CD4-positive, alpha-beta memory T cell (primary cell): Measurements from ENCODE around the gene RPA3. TPM values are rescaled to one million over a fixed set of nuclear protein-coding genes. Genes with fewer than 3 reads are reported as not detected.

Source experiments
- CTCF ChIA-PET: fragments of 350-600 bp; sonication (Branson Sonifier 250); formaldehyde crosslinking; loops from one replicate; lab custom pipeline; 2021; ENCODE audit warnings: inconsistent platforms; ENCODE audit not compliant: partially characterized antibody; lab: Charles Lee
- POLR2A ChIA-PET: fragments of 350-600 bp; sonication (Branson Sonifier 250); formaldehyde crosslinking; loops from one replicate; lab custom pipeline; 2021; ENCODE audit not compliant: partially characterized antibody; lab: Charles Lee
- DNase-seq, 5 donors: peaks; one replicate each; pipeline versions ENCODE4 v3.0.0 to v3.0.0-alpha.2; 2020 to 2022; ENCODE audit warnings: mixed read lengths in 1 of 5
- H3K27ac ChIP-seq: one replicate; pipeline ENCODE4 v1.7.0; 2013; ENCODE audit warnings: low read depth, low read length
- H3K27me3 ChIP-seq: 2 replicates; pipeline ENCODE4 v1.7.0; 2013; ENCODE audit warnings: mild to moderate bottlenecking, low read length, moderate library complexity; ENCODE audit not compliant: insufficient read depth
- H3K36me3 ChIP-seq: 2 replicates; pipeline ENCODE4 v1.7.0; 2013; ENCODE audit warnings: mild to moderate bottlenecking, low read length, moderate library complexity; ENCODE audit not compliant: insufficient read depth
- H3K4me1 ChIP-seq: 2 replicates; pipeline ENCODE4 v1.7.0; 2013; ENCODE audit warnings: mild to moderate bottlenecking, low read length, moderate library complexity; ENCODE audit not compliant: insufficient read depth
- H3K4me3 ChIP-seq, 2 donors: one replicate each; pipeline ENCODE4 v1.7.0; 2013; ENCODE audit warnings: low read length in 2 of 2, mild to moderate bottlenecking in 1 of 2
- H3K9me3 ChIP-seq, 2 donors: one replicate each; pipeline ENCODE4 v1.7.0; 2013; ENCODE audit warnings: low read length in 2 of 2, control low read depth in 1 of 2; ENCODE audit not compliant: control insufficient read depth in 1 of 2
- H3K27ac Mint-ChIP-seq, 7 donors: one replicate each; pipeline ENCODE4 v1.8.0; 2020 to 2021; ENCODE audit warnings: mixed read lengths in 7 of 7, mild to moderate bottlenecking in 6 of 7, inconsistent platforms in 3 of 7, moderate library complexity in 3 of 7
- H3K27me3 Mint-ChIP-seq, 2 donors: one replicate each; pipeline ENCODE4 v1.8.0; 2020 to 2021; ENCODE audit warnings: mixed read lengths in 2 of 2
- H3K36me3 Mint-ChIP-seq, 2 donors: one replicate each; pipeline ENCODE4 v1.8.0; 2020 to 2021; ENCODE audit warnings: mixed read lengths in 2 of 2, inconsistent platforms in 1 of 2, mild to moderate bottlenecking in 1 of 2
- H3K4me1 Mint-ChIP-seq, 4 donors: one replicate each; pipeline ENCODE4 v1.8.0; 2020 to 2021; ENCODE audit warnings: mixed read lengths in 4 of 4, mild to moderate bottlenecking in 1 of 4
- H3K4me3 Mint-ChIP-seq, 8 donors: one replicate each; pipeline ENCODE4 v1.8.0; 2020 to 2021; ENCODE audit warnings: mixed read lengths in 8 of 8, mild to moderate bottlenecking in 7 of 8, moderate library complexity in 6 of 8, inconsistent platforms in 3 of 8
- H3K9me3 Mint-ChIP-seq, 8 donors: one replicate each; pipeline ENCODE4 v1.8.0; 2020 to 2021; ENCODE audit warnings: mixed read lengths in 8 of 8, mild to moderate bottlenecking in 5 of 8, inconsistent platforms in 3 of 8, moderate library complexity in 1 of 8
- intact Hi-C: fragments of 100-400 bp; cut with micrococcal nuclease; formaldehyde crosslinking; loops from one replicate; pipeline ENCODE4 v1.15.1; 2023
- polyA plus RNA-seq, 2 donors: library from polyadenylated mRNA; unstranded; fragments of 300-500 nt; fragmentation: Illumina TruSeq; gene quantifications; one replicate each; pipeline ENCODE4 v1.2.3, GENCODE V29; 2021
- total RNA-seq, 2 experiments: library from RNA; stranded (reverse); gene quantifications; one replicate each; pipeline ENCODE4 v1.2.3, GENCODE V29; 2021

RPA3 gene
- total and polyA plus RNA-seq, 4 experiments from 2014 or later = 31.2 to 96.6 (median 63.6) TPM

DNA sequence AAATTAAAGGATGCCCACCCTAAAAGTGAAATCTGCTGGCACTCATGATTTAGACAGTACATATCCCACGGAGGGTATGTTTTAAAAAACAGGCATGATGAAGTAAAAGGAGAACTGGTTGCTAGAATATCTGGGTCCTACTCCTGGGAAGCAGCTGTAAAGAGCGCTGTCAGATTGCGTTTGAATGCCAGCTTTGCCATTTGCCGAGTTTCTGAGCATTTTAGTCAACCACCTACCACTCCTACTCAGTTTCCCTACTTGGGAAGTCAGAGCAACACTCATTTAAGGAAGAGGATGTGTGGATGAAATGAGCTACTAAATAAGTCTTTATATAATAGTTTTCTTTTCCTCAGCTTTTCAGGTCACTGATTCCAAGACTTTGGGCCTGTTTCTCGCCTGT, 79.0 kb downstream of the RPA3 start:
- Mint-ChIP-seq H3K27ac (peak overlapping the region; percentile 95 to 99 (median 99)), H3K27me3 (no peaks in the 10 kb centered on the region)

GRCh38 chr7:7630626-7631329, 87.6 kb downstream of the RPA3 start:
- H3K27me3 Mint-ChIP-seq = no peaks in the 10 kb centered on the region

More for the DNA sequence above, 79.0 kb downstream of the RPA3 start:
- Histone ChIP-seq H3K4me1 (peaks cover 28% of the 10 kb centered on the region), H3K36me3 (peaks cover 4% of the 10 kb centered on the region), H3K27ac (peak overlapping the region; percentile 91), H3K9me3 (no peaks in the 10 kb centered on the region), H3K27me3 (no peaks in the 10 kb centered on the region), H3K4me3 (peak overlapping the region; percentile 79 to 97)
- Mint-ChIP-seq H3K4me3 (peak overlapping the region; percentile 91 to 98 (median 96)), H3K36me3 (peaks cover 22 to 45% of the 10 kb centered on the region in 2 donors), H3K9me3 (peaks cover 0 to 2% (median 0%) of the 10 kb centered on the region in 8 donors), H3K4me1 (peaks cover 22 to 56% (median 38%) of the 10 kb centered on the region in 4 donors)
- ChIA-PET CTCF (interaction anchor here (0.8 to 2.8 kb wide), 3 partner anchors 42 to 457 kb away, joined by 3 to 14 read pairs (median 5); partner anchors contain the start of gene C1GALT1), POLR2A (interaction anchor here (0.7 to 2.6 kb wide), 10 partner anchors 17 to 559 kb away, joined by 3 to 54 read pairs (median 4); partner anchors contain the start of genes C1GALT1 and GLCCI1)
- intact Hi-C loops = no loop called here
- DNase-seq = no peak

DNA sequence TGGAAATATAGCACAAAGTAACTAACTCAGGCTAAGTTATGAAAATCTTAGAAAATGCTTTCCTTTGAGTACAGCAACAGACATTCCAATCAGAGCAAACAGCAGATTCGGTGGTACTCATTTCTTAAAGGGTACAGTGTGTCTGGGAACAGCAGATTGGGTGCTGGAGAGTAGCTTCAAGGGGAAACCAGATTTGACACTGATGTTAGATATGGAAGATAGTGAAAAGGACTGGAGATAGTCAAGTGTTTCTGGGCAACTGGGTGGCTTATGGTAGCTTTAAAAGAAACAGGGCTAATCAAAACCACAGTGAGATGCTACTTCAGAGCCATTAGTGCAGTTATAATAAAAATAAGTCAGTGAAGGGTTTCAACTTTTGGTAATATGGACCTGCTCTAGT, 89.9 kb downstream of the RPA3 start:
- Histone ChIP-seq H3K4me3 (no peak overlapping the region), H3K36me3 (no peaks in the 10 kb centered on the region), H3K4me1 (no peaks in the 10 kb centered on the region), H3K27ac (no peak overlapping the region), H3K27me3 (no peaks in the 10 kb centered on the region), H3K9me3 (no peaks in the 10 kb centered on the region)
- no peaks in the 10 kb centered on the region for H3K27me3 Mint-ChIP-seq
- no peak overlapping the region for H3K4me3 Mint-ChIP-seq
- ChIA-PET POLR2A (no interaction called here), CTCF (no interaction called here)
- no peaks in the 10 kb centered on the region for H3K4me1 Mint-ChIP-seq
- intact Hi-C loops = no loop called here
- H3K9me3 Mint-ChIP-seq = peaks cover 3 to 13% (median 8%) of the 10 kb centered on the region in 8 donors
- no peak for DNase-seq
- peak overlapping the region in 1 of 7 donors; percentile 14 for H3K27ac Mint-ChIP-seq
- peaks cover 2 to 4% of the 10 kb centered on the region in 2 donors for H3K36me3 Mint-ChIP-seq

More at GRCh38 chr7:7630626-7631329, 87.6 kb downstream of the RPA3 start:
- H3K4me3 ChIP-seq = no peak overlapping the region
- no peaks in the 10 kb centered on the region for H3K9me3 ChIP-seq
- no peak for DNase-seq
- Mint-ChIP-seq H3K4me3 (no peak overlapping the region), H3K36me3 (peaks cover 4 to 8% of the 10 kb centered on the region in 2 donors), H3K27ac (no peak overlapping the region), H3K4me1 (no peaks in the 10 kb centered on the region), H3K9me3 (peaks cover 2 to 11% (median 7%) of the 10 kb centered on the region in 8 donors)
- CTCF ChIA-PET = no interaction called here
- intact Hi-C loops = no loop called here
- no peaks in the 10 kb centered on the region for H3K36me3 ChIP-seq
- no peaks in the 10 kb centered on the region for H3K4me1 ChIP-seq
- H3K27ac ChIP-seq = no peak overlapping the region
- H3K27me3 ChIP-seq = no peaks in the 10 kb centered on the region
- POLR2A ChIA-PET = no interaction called here

DNA sequence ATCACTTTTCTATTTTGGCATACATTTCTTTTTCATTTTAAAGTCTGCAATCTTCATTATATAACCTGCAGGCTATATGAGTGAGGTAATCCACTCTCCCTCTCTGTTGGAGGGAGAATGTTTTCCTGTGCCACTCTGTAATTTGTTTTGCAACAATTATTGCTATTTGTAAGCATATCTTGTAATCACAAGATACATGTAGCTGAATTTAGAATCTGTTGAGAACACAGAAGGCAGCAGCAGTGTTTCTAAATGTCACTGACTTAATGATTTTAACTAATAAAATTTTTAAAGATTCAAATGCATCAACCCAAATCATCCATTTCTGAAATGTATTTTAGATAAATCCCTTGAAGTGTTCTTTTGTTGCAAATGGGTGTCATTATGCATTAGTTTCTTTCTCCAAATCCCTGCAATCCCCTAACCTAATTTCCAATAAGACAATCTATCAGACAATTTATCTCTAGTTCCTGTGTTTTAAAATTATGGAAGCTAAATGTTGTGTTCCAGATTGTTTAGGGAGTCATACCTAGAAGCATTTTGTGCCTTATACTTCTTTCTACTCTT, 97.7 kb downstream of the RPA3 start:
- Histone ChIP-seq H3K4me1 (no peaks in the 10 kb centered on the region), H3K27me3 (no peaks in the 10 kb centered on the region), H3K9me3 (no peaks in the 10 kb centered on the region), H3K36me3 (no peaks in the 10 kb centered on the region), H3K4me3 (no peak overlapping the region), H3K27ac (no peak overlapping the region)
- H3K27ac Mint-ChIP-seq = no peak overlapping the region
- peaks cover 0 to 2% (median 1%) of the 10 kb centered on the region in 8 donors for H3K9me3 Mint-ChIP-seq
- H3K36me3 Mint-ChIP-seq = peaks cover 0 to under 1% of the 10 kb centered on the region in 2 donors
- ChIA-PET CTCF (no interaction called here), POLR2A (no interaction called here)
- H3K4me3 Mint-ChIP-seq = no peak overlapping the region
- DNase-seq = no peak
- H3K27me3 Mint-ChIP-seq = no peaks in the 10 kb centered on the region
- peaks cover 0 to 5% (median 2%) of the 10 kb centered on the region in 4 donors for H3K4me1 Mint-ChIP-seq
- intact Hi-C loops = no loop called here

GRCh38 chr7:7620236-7620635, 98.2 kb downstream of the RPA3 start:
- ChIA-PET CTCF (no interaction called here), POLR2A (no interaction called here)
- Histone ChIP-seq H3K27ac (no peak overlapping the region), H3K9me3 (no peaks in the 10 kb centered on the region), H3K4me1 (no peaks in the 10 kb centered on the region), H3K36me3 (no peaks in the 10 kb centered on the region), H3K27me3 (no peaks in the 10 kb centered on the region), H3K4me3 (no peak overlapping the region)
- DNase-seq = no peak
- Mint-ChIP-seq H3K36me3 (no peaks in the 10 kb centered on the region), H3K27me3 (no peaks in the 10 kb centered on the region), H3K9me3 (peaks cover 0 to 2% (median 0%) of the 10 kb centered on the region in 8 donors), H3K27ac (no peak overlapping the region), H3K4me3 (no peak overlapping the region), H3K4me1 (peaks cover 0 to 5% (median 2%) of the 10 kb centered on the region in 4 donors)
- intact Hi-C loops = no loop called here

DNA sequence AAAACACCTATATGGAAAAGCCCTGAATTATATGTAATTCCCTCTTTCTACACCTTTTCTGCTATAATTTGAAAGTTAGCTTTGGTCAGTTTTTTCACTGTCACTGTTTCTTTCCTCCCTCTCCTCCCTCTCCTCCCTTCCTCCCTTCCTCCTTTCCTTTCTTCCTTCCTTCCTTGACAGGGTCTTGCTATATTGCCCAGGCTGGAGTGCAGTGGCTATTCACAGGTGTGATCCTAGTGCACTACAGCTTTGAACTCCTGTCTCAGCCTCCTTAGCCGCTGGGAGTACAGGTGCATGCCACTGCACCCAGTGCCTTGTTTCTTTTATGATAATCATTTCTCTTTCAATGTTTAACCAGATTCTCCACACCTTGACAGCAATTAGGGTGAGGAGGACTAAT, 100.0 kb downstream of the RPA3 start:
- Histone ChIP-seq H3K27me3 (no peaks in the 10 kb centered on the region), H3K36me3 (no peaks in the 10 kb centered on the region), H3K4me3 (no peak overlapping the region), H3K9me3 (no peaks in the 10 kb centered on the region), H3K27ac (no peak overlapping the region), H3K4me1 (no peaks in the 10 kb centered on the region)
- ChIA-PET CTCF (no interaction called here), POLR2A (no interaction called here)
- intact Hi-C loops = no loop called here
- Mint-ChIP-seq H3K4me1 (peaks cover 0 to 5% (median 2%) of the 10 kb centered on the region in 4 donors), H3K4me3 (no peak overlapping the region), H3K27ac (no peak overlapping the region), H3K9me3 (peaks cover 0 to 2% (median 0%) of the 10 kb centered on the region in 8 donors), H3K36me3 (no peaks in the 10 kb centered on the region), H3K27me3 (no peaks in the 10 kb centered on the region)
- no peak for DNase-seq

DNA sequence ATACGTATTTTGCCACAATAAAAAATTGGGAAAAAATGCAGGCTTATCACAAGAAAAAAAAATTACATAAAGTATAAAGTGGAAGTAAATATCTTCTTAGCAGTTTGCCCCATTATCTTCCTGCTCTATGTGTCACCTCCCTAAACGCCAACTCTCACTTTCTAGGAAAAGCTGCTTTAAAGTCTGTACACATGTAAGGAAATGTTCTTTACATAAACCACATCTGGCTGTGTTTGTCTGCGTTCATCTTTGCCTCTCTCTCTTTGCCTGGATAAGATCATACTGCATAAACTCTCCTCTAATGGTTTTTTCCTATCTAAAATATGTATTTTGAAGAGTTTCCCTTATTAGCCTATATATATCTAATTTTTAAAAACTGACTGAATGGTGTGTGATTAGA, 100.9 kb downstream of the RPA3 start:
- Mint-ChIP-seq H3K4me1 (peaks cover 0 to 5% (median 2%) of the 10 kb centered on the region in 4 donors), H3K9me3 (peaks cover 0 to 2% (median 0%) of the 10 kb centered on the region in 8 donors), H3K27me3 (no peaks in the 10 kb centered on the region), H3K36me3 (no peaks in the 10 kb centered on the region), H3K4me3 (no peak overlapping the region), H3K27ac (no peak overlapping the region)
- H3K9me3 ChIP-seq = no peaks in the 10 kb centered on the region
- DNase-seq = no peak
- H3K27ac ChIP-seq = no peak overlapping the region
- H3K36me3 ChIP-seq = no peaks in the 10 kb centered on the region
- no peaks in the 10 kb centered on the region for H3K27me3 ChIP-seq
- H3K4me3 ChIP-seq = no peak overlapping the region
- intact Hi-C loops = no loop called here
- ChIA-PET POLR2A (no interaction called here), CTCF (no interaction called here)
- no peaks in the 10 kb centered on the region for H3K4me1 ChIP-seq
